K562 (cell line): ENCODE measurements around the gene YWHAB. TPM values are rescaled to one million over a fixed set of nuclear protein-coding genes. Genes with fewer than 3 reads are reported as not detected.
A peak's percentile ranks its signal among the peaks of the same experiment; 100 is the strongest.

Experiments used
- BHLHE40 ChIP-seq: IDR thresholded peaks from 2 replicates; pipeline ENCODE4 v1.6.1; 2011; ENCODE audit warnings: low read length, improper control_type of control experiment
- CCNT2 ChIP-seq: IDR thresholded peaks from 2 replicates; pipeline ENCODE4 v1.6.1; 2011; ENCODE audit warnings: borderline replicate concordance, low read depth, mild to moderate bottlenecking, moderate library complexity, mixed read lengths, low read length; ENCODE audit not compliant: insufficient read length; ENCODE audit errors: extremely low read depth
- CHCHD3 ChIP-seq: fragments of 250-450 bp; sonication (Bioruptor Pico); IDR thresholded peaks from 2 replicates; pipeline ENCODE4 v2.1.2; 2022; ENCODE audit warnings: mild to moderate bottlenecking
- FOXA3 ChIP-seq, 2 experiments: fragments of 450-650 bp in 1 of 2; sonication (generic) in 1 of 2; formaldehyde crosslinking; IDR thresholded peaks in 1 of 2; conservative IDR thresholded peaks in 1 of 2; 2 replicates each; pipeline versions ENCODE4 v1.4.0 to v1.8.0; 2020 to 2022; ENCODE audit warnings: mild to moderate bottlenecking in 2 of 2, missing genetic modification reagents in 1 of 2
- GABPA ChIP-seq: fragments of 200-800 bp; sonication (Bioruptor generic); conservative IDR thresholded peaks from 2 replicates; pipeline ENCODE4 v1.6.1; 2016; ENCODE audit warnings: low read depth, missing genetic modification characterization, missing compliant biosample characterization
- GABPB1 ChIP-seq: sonication (generic); formaldehyde crosslinking; IDR thresholded peaks from 2 replicates; pipeline ENCODE4 v1.8.0; 2022; ENCODE audit warnings: mild to moderate bottlenecking, missing genetic modification reagents
- JUN ChIP-seq, 2 experiments: sonication (generic) in 1 of 2; formaldehyde crosslinking in 1 of 2; IDR thresholded peaks; 2 replicates each; pipeline versions ENCODE4 v1.6.1 to v1.8.0; 2012 to 2022; ENCODE audit warnings: borderline replicate concordance in 2 of 2, mild to moderate bottlenecking in 2 of 2, improper control_type of control experiment in 1 of 2, low read depth in 1 of 2, low read length in 1 of 2, missing genetic modification reagents in 1 of 2
- MAZ ChIP-seq, 2 experiments: fragments of 450-650 bp in 1 of 2; sonication (generic) in 1 of 2; formaldehyde crosslinking; IDR thresholded peaks in 1 of 2; conservative IDR thresholded peaks in 1 of 2; 2 replicates each; pipeline versions ENCODE4 v1.4.0 to v1.5.0; 2020; ENCODE audit warnings: mild to moderate bottlenecking in 1 of 2, missing genetic modification reagents in 1 of 2
- ZNF232 ChIP-seq: sonication (generic); formaldehyde crosslinking; IDR thresholded peaks from 2 replicates; pipeline ENCODE4 v1.8.0; 2022; ENCODE audit warnings: mild to moderate bottlenecking, missing genetic modification reagents
- ZNF444 ChIP-seq: fragments of 250-450 bp; sonication (Bioruptor Pico); IDR thresholded peaks from 2 replicates; pipeline ENCODE4 v1.4.0; 2020; ENCODE audit warnings: mild to moderate bottlenecking, moderate library complexity
- polyA plus RNA-seq, 8 experiments: library from polyadenylated mRNA; depleted of rRNA in 4 of 8; stranded (reverse) in 5 of 8; unstranded in 3 of 8; fragments of >200 nt; fragmentation: Nextera tagmentation in 2 of 8; fragmentation: Illumina TruSeq in 1 of 8; extraction: Ambion mirVana in 2 of 8; extraction: Trizol in 1 of 8; gene quantifications; 2 replicates each; pipeline versions ENCODE4 v1.2.1 to v1.2.3, GENCODE V29; 2011 to 2014; ENCODE audit warnings: inconsistent platforms in 1 of 8, missing spikeins in 1 of 8
- total RNA-seq, 7 experiments: library from RNA; depleted of rRNA in 6 of 7; stranded (reverse); fragments of >200 nt in 6 of 7; fragmentation: Illumina TruSeq in 2 of 7; extraction: Trizol in 2 of 7; gene quantifications; 2 replicates each; pipeline versions ENCODE4 v1.2.1 to v1.2.3, GENCODE V29; 2011 to 2021; ENCODE audit warnings: low replicate concordance in 1 of 7
- TF ChIP-seq, protein P1 (sequence below): fragments of 450-650 bp; IDR thresholded peaks from 2 replicates; pipeline ENCODE4 v1.6.1; 2014; ENCODE audit warnings: low read depth, mild to moderate bottlenecking, moderate library complexity, borderline replicate concordance
- TF ChIP-seq, protein P2 (sequence below): fragments of 450-650 bp; conservative IDR thresholded peaks from 2 replicates; pipeline ENCODE4 v1.6.1; 2016; ENCODE audit warnings: missing genetic modification characterization, low read depth, mild to moderate bottlenecking, missing compliant biosample characterization, moderate library complexity
- TF ChIP-seq, protein P3 (sequence below): sonication (generic); formaldehyde crosslinking; IDR thresholded peaks from 2 replicates; pipeline ENCODE4 v1.9.0; 2022; ENCODE audit warnings: mild to moderate bottlenecking, missing genetic modification reagents
- TF ChIP-seq, protein P4 (sequence below): fragments of 450-650 bp; formaldehyde crosslinking; IDR thresholded peaks from 2 replicates; pipeline ENCODE4 v1.4.0; 2022; ENCODE audit warnings: mild to moderate bottlenecking, moderate library complexity
- TF ChIP-seq, protein P5 (sequence below): fragments of 250-450 bp; sonication (Bioruptor Pico); IDR thresholded peaks from 2 replicates; pipeline ENCODE4 v1.5.0; 2021
- TF ChIP-seq, protein P6 (sequence below): fragments of 250-450 bp; sonication (Bioruptor Pico); IDR thresholded peaks from 2 replicates; pipeline ENCODE4 v1.8.0; 2022; ENCODE audit warnings: inconsistent platforms, mild to moderate bottlenecking, moderate library complexity, borderline replicate concordance

The YWHAB gene
- total and polyA plus RNA-seq, 9 of the 15 experiments (the other 6 are each of a cell fraction or from before 2014, with no cell fraction given): 60.6 to 185 (median 96.1) TPM

DNA sequence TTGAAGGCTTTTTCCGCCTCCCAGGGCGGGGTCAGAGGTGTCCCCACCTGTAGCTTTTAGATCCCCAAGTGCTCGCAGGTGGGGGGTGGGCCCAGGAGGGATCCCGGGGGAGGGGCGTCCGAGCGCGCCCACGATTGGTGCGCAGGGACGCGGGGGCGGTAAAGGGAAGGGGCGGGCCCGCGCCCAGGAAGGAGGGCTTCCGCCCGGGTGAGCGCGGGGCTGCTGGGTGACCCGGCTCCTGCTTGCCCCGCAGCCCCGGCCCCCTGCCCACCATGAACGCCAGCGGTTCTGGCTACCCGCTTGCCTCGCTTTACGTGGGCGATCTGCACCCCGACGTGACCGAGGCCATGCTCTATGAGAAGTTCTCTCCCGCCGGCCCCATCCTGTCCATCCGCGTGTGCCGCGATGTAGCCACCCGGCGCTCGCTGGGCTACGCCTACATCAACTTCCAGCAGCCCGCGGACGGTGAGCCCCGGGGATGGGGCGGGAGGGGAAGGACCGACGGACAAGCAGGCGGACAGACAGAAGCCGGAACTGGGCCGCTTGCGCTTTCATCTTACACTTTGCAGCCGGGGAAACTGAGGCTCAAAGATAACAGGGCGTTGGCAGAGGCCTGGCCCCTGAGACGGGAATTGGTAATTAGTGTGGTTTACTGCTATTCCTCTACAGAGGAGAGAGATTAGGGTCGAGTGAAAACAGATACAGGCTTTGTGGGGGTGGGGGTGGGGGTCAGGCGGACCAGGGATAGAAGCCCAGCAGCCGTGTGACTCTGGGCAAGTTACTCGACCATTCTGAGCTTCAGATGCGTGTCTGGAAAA lies 24.6 kb downstream of the YWHAB start, which contains the start of gene PABPC1L (continued):
- TF ChIP-seq CCNT2: peak; percentile 73
- TF ChIP-seq, protein P1, sequence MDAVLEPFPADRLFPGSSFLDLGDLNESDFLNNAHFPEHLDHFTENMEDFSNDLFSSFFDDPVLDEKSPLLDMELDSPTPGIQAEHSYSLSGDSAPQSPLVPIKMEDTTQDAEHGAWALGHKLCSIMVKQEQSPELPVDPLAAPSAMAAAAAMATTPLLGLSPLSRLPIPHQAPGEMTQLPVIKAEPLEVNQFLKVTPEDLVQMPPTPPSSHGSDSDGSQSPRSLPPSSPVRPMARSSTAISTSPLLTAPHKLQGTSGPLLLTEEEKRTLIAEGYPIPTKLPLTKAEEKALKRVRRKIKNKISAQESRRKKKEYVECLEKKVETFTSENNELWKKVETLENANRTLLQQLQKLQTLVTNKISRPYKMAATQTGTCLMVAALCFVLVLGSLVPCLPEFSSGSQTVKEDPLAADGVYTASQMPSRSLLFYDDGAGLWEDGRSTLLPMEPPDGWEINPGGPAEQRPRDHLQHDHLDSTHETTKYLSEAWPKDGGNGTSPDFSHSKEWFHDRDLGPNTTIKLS: peak; percentile 78; the same call in 1 of the 2 replicates
- TF ChIP-seq, protein P2, sequence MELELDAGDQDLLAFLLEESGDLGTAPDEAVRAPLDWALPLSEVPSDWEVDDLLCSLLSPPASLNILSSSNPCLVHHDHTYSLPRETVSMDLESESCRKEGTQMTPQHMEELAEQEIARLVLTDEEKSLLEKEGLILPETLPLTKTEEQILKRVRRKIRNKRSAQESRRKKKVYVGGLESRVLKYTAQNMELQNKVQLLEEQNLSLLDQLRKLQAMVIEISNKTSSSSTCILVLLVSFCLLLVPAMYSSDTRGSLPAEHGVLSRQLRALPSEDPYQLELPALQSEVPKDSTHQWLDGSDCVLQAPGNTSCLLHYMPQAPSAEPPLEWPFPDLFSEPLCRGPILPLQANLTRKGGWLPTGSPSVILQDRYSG (tag): no peak
- TF ChIP-seq CHCHD3: peak; percentile 52; the same call in 1 of the 2 replicates
- TF ChIP-seq GABPA: peak; percentile 86
- TF ChIP-seq ZNF232 (CRISPR knock-in tag): 0 out of 2 replicates have a peak, but pooled peaks have one; percentile 56
- peak; percentile 80 for TF ChIP-seq GABPB1 (CRISPR knock-in tag)
- TF ChIP-seq JUN (IDR thresholded peaks at IDR 0.05; ENCODE audit: borderline replicate concordance, low read depth, low read length): no peak
- TF ChIP-seq JUN (CRISPR knock-in tag; IDR thresholded peaks at IDR 0.05; ENCODE audit: borderline replicate concordance): 0 out of 2 replicates have a peak, but pooled peaks have one; percentile 42
- TF ChIP-seq, protein P3, sequence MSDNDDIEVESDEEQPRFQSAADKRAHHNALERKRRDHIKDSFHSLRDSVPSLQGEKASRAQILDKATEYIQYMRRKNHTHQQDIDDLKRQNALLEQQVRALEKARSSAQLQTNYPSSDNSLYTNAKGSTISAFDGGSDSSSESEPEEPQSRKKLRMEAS (CRISPR knock-in tag): peak; percentile 72
- TF ChIP-seq, protein P4, sequence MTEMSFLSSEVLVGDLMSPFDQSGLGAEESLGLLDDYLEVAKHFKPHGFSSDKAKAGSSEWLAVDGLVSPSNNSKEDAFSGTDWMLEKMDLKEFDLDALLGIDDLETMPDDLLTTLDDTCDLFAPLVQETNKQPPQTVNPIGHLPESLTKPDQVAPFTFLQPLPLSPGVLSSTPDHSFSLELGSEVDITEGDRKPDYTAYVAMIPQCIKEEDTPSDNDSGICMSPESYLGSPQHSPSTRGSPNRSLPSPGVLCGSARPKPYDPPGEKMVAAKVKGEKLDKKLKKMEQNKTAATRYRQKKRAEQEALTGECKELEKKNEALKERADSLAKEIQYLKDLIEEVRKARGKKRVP: no peak
- no peak; the same call in 1 of the 2 replicates for TF ChIP-seq BHLHE40
- TF ChIP-seq, protein P5, sequence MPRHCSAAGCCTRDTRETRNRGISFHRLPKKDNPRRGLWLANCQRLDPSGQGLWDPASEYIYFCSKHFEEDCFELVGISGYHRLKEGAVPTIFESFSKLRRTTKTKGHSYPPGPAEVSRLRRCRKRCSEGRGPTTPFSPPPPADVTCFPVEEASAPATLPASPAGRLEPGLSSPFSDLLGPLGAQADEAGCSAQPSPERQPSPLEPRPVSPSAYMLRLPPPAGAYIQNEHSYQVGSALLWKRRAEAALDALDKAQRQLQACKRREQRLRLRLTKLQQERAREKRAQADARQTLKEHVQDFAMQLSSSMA (CRISPR knock-in tag): peak; percentile 43; the same call in 1 of the 2 replicates
- 0 out of 4 replicates have a peak, but pooled peaks of 1 of the 2 experiments have one; percentile 46 for TF ChIP-seq FOXA3 (CRISPR knock-in tag; conservative IDR thresholded peaks at IDR 0.05 in 1 of 2, IDR thresholded peaks at IDR 0.05 in 1 of 2)
- TF ChIP-seq MAZ (CRISPR knock-in tag; conservative IDR thresholded peaks at IDR 0.05 in 1 of 2, IDR thresholded peaks at IDR 0.05 in 1 of 2): peak in 1 of 2 experiments; percentile 85; a peak in 3 of 4 replicates
- TF ChIP-seq, protein P6, sequence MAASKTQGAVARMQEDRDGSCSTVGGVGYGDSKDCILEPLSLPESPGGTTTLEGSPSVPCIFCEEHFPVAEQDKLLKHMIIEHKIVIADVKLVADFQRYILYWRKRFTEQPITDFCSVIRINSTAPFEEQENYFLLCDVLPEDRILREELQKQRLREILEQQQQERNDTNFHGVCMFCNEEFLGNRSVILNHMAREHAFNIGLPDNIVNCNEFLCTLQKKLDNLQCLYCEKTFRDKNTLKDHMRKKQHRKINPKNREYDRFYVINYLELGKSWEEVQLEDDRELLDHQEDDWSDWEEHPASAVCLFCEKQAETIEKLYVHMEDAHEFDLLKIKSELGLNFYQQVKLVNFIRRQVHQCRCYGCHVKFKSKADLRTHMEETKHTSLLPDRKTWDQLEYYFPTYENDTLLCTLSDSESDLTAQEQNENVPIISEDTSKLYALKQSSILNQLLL (CRISPR knock-in tag): no peak
- TF ChIP-seq ZNF444 (CRISPR knock-in tag): no peak
